HG03097 (cell line): ENCODE results near the gene MYH15.

Experiments used
- ATAC-seq: cut with Tn5 transposase; IDR thresholded peaks from one replicate; pipeline ENCODE4 v1.9.1; 2021; ENCODE audit not compliant: unreplicated experiment, low FRiP score

The MYH15 gene

GRCh38 chr3:108510496-108510895, at the start of gene MYH15:
TSS of gene MYH15 (minus strand) at chr3:108510596. CDS start at chr3:108510530, 66 bp downstream.
- ATAC-seq = no peak

- no peak for ATAC-seq
Measured at GRCh38 chr3:108555966-108556581, 45.7 kb upstream of the MYH15 start.

- no peak for ATAC-seq
Measured at GRCh38 chr3:108554913-108555571, 44.6 kb upstream of the MYH15 start.

GRCh38 chr3:108554229-108554628, 43.8 kb upstream of the MYH15 start:
- no peak for ATAC-seq

GRCh38 chr3:108552267-108553159, 42.1 kb upstream of the MYH15 start:
- ATAC-seq = no peak

- ATAC-seq = no peak
Measured at GRCh38 chr3:108548886-108549285, 38.5 kb upstream of the MYH15 start.

- ATAC-seq = no peak
Measured at GRCh38 chr3:108548304-108548703, 37.9 kb upstream of the MYH15 start.

- ATAC-seq = no peak
Measured at GRCh38 chr3:108546692-108547091, 36.3 kb upstream of the MYH15 start.

GRCh38 chr3:108546247-108546646, 35.9 kb upstream of the MYH15 start:
- no peak for ATAC-seq

GRCh38 chr3:108538083-108538482, 27.7 kb upstream of the MYH15 start:
- ATAC-seq = no peak

GRCh38 chr3:108528459-108529252, 18.3 kb upstream of the MYH15 start:
- peak; percentile 82 for ATAC-seq

GRCh38 chr3:108527817-108528216, 17.4 kb upstream of the MYH15 start:
- ATAC-seq = no peak

- no peak for ATAC-seq
Measured at GRCh38 chr3:108527109-108527508, 16.7 kb upstream of the MYH15 start.

GRCh38 chr3:108525971-108526370, 15.6 kb upstream of the MYH15 start:
- no peak for ATAC-seq

- ATAC-seq = no peak
Measured at GRCh38 chr3:108525256-108525655, 14.9 kb upstream of the MYH15 start.

GRCh38 chr3:108524537-108524936, 14.1 kb upstream of the MYH15 start:
- ATAC-seq = no peak

- no peak for ATAC-seq
Measured at GRCh38 chr3:108518895-108519294, 8.5 kb upstream of the MYH15 start.

- no peak for ATAC-seq
Measured at GRCh38 chr3:108516881-108517280, 6.5 kb upstream of the MYH15 start.

GRCh38 chr3:108513961-108514360, 3.6 kb upstream of the MYH15 start:
- ATAC-seq = no peak

- no peak for ATAC-seq
Measured at GRCh38 chr3:108512671-108513070, 2.3 kb upstream of the MYH15 start.

- no peak for ATAC-seq
Measured at GRCh38 chr3:108511490-108511889, 1.1 kb upstream of the MYH15 start.
